GM19468 (cell line): ENCODE data around the gene STOML1.

Experiments used
- ATAC-seq: cut with Tn5 transposase; IDR thresholded peaks from one replicate; pipeline ENCODE4 v1.9.1; 2021; ENCODE audit warnings: mild to moderate bottlenecking, moderate library complexity, moderate number of reproducible peaks; ENCODE audit not compliant: unreplicated experiment; ENCODE audit errors: extremely low read depth

The STOML1 gene

DNA sequence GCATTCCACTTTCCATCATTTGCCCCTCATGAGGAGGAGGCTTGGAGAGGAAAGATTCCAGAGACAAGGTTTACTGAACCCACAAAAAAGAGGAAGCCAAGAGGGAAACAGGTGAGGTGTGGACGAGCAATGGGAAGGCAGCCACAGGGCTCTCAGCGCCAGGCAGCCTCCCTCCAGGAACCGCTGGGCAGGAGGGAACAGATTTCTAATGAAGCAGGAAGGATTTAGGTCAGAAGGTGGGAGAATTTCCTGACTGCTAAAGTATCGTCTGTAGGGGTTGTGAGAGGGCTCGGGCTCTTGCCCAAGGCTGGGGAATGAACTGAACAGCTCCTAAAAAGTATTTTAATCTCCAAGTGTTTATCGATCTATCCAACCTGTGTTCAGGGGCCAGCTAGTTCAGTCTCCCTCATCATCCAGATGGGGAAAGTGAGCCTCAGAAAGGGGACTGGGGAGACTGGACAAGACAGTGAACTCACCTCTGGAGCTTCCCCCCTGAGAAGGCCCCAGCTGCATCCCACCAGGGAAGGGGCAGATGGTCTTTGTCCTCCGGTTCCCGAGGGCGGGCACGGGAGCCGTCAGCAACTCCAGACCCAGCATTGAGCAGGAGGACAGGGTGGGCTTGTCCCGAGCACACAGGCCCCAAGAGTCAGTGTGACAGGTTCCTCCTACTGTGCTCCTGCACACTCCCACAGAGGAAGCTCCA lies 55.4 kb downstream of the STOML1 start:
- no peak for ATAC-seq

DNA sequence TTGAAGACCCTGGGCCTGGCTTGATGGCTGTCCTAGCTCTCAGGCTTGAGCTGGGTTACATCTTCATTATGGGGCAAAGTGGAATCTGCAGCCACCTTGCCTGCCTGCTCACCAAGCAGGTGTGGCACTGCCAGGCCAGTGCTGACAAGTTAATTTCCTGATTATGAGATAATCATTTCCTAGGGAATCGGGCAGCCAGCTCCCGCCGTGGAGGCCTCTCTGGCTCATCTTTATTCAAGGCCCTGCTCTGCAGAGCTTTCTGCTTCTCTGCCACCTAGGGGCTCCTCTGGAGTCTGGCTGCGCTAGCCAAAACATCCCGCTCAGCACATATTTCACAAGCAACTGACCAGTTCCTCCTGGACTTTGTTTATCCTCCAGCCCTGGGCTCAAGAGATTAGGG lies 55.9 kb downstream of the STOML1 start:
- no peak for ATAC-seq

DNA sequence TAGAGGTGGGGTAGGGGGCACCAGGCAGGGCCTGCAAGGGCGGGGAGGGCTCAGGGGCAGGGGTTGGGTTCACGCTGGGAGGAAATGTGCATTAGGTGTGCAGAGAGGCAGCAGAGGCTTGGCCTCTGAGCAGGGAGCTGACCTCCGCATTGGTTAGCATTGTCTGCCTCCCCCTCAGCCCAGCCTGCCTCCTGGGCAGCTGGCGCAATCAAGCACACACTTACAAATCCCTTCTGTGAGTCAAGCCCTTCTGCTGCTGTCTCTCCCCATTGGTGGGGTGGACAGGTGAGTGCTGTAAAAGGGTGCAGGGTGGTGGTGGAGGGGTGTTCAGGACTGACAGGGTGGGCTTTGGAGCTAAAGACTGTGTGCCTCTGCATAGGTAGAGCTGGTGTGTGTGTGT lies 56.5 kb downstream of the STOML1 start:
- ATAC-seq = no peak

DNA sequence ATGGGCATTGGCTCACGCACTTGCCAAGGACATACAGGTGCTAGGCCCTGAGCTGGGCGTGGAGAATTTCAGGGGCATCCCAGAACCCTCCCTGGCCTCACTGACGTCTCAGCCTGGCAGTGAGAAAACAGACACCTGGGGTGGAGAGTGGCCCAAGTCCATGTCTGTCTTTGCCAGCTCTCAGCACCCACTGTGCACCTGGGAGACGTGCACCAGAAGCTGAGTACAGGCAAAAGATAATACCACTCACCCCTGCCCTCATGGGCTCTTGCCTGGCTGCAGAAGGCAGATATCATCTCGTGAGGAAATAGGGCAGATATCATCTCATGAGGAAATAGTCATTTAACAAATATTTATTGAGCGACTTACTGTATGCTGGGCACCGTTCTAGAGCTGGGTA lies 57.8 kb downstream of the STOML1 start:
- no peak for ATAC-seq

DNA sequence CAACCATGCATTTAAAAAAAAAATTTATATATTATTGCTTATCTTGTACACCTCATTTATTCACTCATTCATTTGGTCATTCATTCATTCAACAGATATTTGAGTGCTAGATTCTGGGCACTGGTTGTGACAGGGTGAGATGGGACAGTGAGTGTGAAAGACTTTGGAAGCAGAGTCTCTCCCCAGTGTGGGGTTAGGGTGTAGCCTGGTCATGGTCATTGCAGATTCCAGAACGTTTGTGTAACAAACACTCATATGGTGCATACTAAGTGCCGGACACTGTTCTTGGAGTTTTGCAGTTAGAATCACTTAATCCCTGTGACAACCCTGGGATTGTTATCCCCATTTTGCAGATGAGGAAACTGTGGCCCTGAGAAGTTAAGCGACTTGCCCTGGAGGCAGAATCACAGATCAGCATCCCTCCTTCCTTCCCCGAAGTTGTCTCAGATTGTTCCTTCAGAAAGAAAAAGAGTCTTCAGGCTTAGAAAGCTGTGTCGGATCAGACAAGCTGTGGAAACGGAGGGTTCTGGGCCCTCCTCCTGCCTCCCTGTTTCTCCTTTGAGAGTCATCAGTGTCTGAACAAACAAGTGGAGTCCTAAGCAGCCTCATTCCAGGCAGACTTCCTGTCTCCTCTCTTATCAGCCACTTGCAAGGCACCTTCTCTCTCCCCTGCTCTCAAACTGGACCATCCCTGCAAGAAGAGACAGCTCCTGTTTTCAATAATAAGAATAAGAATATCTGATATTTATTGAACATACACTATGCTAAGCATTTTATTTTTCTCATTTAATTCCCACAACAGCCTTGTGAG lies 59.5 kb downstream of the STOML1 start:
- no peak for ATAC-seq

DNA sequence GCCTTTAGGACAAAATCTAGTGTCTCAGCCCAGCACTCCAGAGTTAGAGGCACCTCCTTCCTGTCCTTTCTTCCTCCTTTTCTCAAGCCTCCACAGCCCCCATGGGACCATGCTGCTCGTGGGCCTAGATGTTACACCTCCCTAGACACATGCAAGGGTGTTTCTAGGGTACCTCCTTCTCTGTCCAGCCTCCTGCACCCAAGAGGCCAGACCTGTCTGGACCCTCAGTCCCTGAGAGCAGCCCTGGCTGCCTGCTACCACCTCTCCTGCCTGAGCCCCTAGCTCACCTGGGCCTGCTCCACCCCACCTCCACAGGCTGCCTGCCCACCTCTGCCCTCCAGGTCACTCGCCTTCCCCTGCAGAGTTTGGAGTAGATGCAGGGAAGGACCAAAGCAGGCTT lies 60.7 kb downstream of the STOML1 start:
- no peak for ATAC-seq

DNA sequence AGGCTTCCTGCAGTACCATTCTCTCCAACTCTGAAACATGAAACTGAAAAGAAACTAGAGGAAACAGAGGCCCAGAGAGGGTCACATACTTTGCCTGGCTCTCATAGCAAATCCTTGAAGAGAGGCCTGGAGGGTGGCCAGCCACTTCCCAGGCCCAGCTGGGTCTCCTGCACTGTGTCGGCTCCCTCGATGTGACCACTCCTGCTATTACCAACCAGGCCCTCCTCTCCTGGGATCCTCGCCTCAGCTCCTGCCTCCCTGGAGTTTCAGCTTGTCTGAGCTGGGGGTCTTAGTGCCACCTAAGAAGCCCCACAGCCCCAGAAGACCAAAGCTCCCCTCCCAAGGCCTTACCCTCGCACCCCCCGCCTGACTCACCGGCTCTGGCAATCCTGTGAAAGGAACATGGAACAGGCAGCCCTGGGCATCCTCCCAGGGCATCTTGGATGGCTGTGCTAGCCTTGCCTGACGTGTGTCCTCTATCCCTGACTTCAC lies 61.3 kb downstream of the STOML1 start:
- no peak for ATAC-seq

DNA sequence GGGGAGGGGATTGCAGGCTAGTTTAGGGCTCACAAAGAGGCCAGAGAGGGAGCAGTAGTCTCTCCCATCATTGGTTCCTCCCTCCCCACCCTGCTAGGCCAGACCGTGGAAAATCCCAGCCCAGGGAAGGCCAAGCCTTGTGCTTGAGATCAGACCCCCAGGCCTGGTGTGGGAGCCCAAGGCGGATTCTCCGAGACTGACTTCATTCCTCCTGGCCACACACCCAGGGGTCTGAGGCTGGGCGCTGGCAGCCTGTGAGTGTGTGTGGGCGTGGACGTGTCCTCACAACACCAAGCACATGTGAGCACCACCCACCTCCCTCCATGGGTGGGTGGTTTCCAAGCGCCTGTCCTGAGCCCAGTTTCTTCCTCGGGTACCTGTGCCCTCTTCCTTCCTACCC lies 61.7 kb downstream of the STOML1 start:
- ATAC-seq = no peak

DNA sequence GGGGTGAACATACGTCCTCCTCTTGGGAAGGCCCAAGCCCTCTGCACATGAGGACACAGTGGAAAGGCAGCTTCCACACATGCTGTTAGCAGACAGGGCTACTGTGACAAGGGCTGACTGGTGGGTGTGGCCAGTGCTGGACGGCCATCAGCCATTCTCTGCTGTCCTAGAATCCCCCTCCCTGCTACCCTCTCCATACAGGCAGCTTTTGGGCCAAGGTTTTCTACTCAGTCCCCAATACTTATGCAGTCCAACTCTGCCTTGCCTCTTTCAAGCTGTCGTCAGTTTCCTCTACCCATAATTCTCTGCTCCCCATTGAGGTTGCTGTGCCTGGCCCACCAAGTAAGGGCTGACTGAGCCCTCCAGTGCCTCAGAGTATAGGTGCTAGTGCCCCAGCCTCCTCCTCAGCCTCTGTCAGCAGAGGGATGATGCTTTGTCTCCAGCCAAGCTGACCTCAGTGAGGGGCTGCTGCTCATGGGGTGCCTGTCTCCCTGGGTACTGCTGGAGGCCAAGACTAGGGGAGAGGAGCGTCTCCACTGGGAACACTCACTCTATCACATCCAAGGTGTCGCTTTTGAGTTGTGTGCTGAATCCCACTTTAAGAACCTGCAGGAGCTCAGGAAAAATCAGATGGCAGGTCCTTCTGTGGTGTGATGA lies 63.0 kb downstream of the STOML1 start:
- no peak for ATAC-seq
